Loucy (cell line): ENCODE data around the gene CLDN9.

ENCODE experiments used
- H2AFZ ChIP-seq: fragments of 200-600 bp; sonication (generic); 2 replicates; pipeline ENCODE4 v1.6.0; 2016; ENCODE audit warnings: antibody characterized with exemption, mild to moderate bottlenecking, low read length, moderate library complexity
- H3F3A ChIP-seq: fragments of 200-600 bp; 2 replicates; pipeline ENCODE4 v1.6.0; 2016; ENCODE audit warnings: antibody characterized with exemption, low read depth, mild to moderate bottlenecking
- H3K27me3 ChIP-seq: fragments of 200-600 bp; sonication (generic); 2 replicates; pipeline ENCODE4 v1.6.1; 2014; ENCODE audit warnings: low read length, mild to moderate bottlenecking; ENCODE audit not compliant: insufficient read depth, poor library complexity, severe bottlenecking
- H3K36me3 ChIP-seq: fragments of 200-600 bp; sonication (generic); 2 replicates; pipeline ENCODE4 v1.6.1; 2016; ENCODE audit warnings: low read length; ENCODE audit not compliant: insufficient read depth
- H3K4me1 ChIP-seq: fragments of 200-600 bp; sonication (generic); 2 replicates; pipeline ENCODE4 v1.5.1; 2014; ENCODE audit warnings: low read length, mild to moderate bottlenecking; ENCODE audit not compliant: insufficient read depth, poor library complexity, severe bottlenecking
- H3K4me2 ChIP-seq: fragments of 200-600 bp; sonication (generic); 2 replicates; pipeline ENCODE4 v1.6.0; 2014; ENCODE audit warnings: antibody characterized with exemption, low read length, low read depth, mild to moderate bottlenecking; ENCODE audit not compliant: poor library complexity, severe bottlenecking
- H3K4me3 ChIP-seq: fragments of 200-600 bp; sonication (generic); 2 replicates; pipeline ENCODE4 v1.5.1; 2014; ENCODE audit warnings: low read length, mild to moderate bottlenecking, mixed read lengths; ENCODE audit not compliant: poor library complexity, severe bottlenecking
- H3K79me2 ChIP-seq: fragments of 200-600 bp; sonication (generic); 2 replicates; pipeline ENCODE4 v1.6.1; 2014; ENCODE audit warnings: low read length; ENCODE audit not compliant: insufficient read depth
- H3K9ac ChIP-seq: fragments of 200-600 bp; sonication (generic); 2 replicates; pipeline ENCODE4 v1.6.0; 2014; ENCODE audit warnings: mild to moderate bottlenecking, low read depth, low read length, moderate library complexity; ENCODE audit not compliant: poor library complexity, severe bottlenecking
- H3K9me2 ChIP-seq: fragments of 200-600 bp; sonication (generic); replicated peaks from 2 replicates; pipeline ENCODE4 v1.6.1; 2016; ENCODE audit warnings: low read depth, low read length, mixed read lengths
- H3K9me3 ChIP-seq: fragments of 200-600 bp; sonication (generic); 2 replicates; pipeline ENCODE4 v1.6.1; 2014; ENCODE audit warnings: mild to moderate bottlenecking, antibody characterized with exemption, low read length, low read depth; ENCODE audit not compliant: insufficient read depth
- H4K20me1 ChIP-seq: fragments of 200-600 bp; sonication (generic); 2 replicates; pipeline ENCODE4 v1.6.0; 2014; ENCODE audit warnings: antibody characterized with exemption, low read length, mild to moderate bottlenecking; ENCODE audit not compliant: insufficient read depth, poor library complexity, severe bottlenecking
- CTCF ChIP-seq: fragments of 200-600 bp; sonication (generic); conservative IDR thresholded peaks from 2 replicates; pipeline ENCODE4 v1.5.1; 2014; ENCODE audit warnings: mild to moderate bottlenecking, antibody characterized with exemption, low read length
- EZH2phosphoT487 ChIP-seq: fragments of 200-600 bp; IDR thresholded peaks from 2 replicates; pipeline ENCODE4 v1.6.1; 2018; ENCODE audit warnings: antibody characterized with exemption, mild to moderate bottlenecking, moderate library complexity, borderline replicate concordance

CLDN9 gene

GRCh38 chr16:3049921-3050481, 37.3 kb downstream of the CLDN9 start:
- H3F3A ChIP-seq: no peaks in the 10 kb centered on the region
- H3K4me2 ChIP-seq: no peak overlapping the region
- no peak overlapping the region for H3K4me3 ChIP-seq
- no peaks in the 10 kb centered on the region for H4K20me1 ChIP-seq
- H3K36me3 ChIP-seq: no peaks in the 10 kb centered on the region
- H3K79me2 ChIP-seq: no peaks in the 10 kb centered on the region
- TF ChIP-seq EZH2phosphoT487 (no peak), CTCF (no peak)
- H3K27me3 ChIP-seq: no peaks in the 10 kb centered on the region
- H3K9me2 ChIP-seq: no peaks in the 10 kb centered on the region
- H3K9ac ChIP-seq: no peak overlapping the region
- no peaks in the 10 kb centered on the region for H3K9me3 ChIP-seq
- no peaks in the 10 kb centered on the region for H3K4me1 ChIP-seq
- no peak overlapping the region for H2AFZ ChIP-seq

GRCh38 chr16:3050487-3050886, 37.8 kb downstream of the CLDN9 start:
- Histone ChIP-seq H3K36me3 (no peaks in the 10 kb centered on the region), H3K9me2 (no peaks in the 10 kb centered on the region), H3K9me3 (no peaks in the 10 kb centered on the region), H3K9ac (no peak overlapping the region), H2AFZ (no peak overlapping the region), H3K4me3 (no peak overlapping the region), H3K4me2 (no peak overlapping the region), H3F3A (no peaks in the 10 kb centered on the region), H3K4me1 (no peaks in the 10 kb centered on the region), H4K20me1 (no peaks in the 10 kb centered on the region), H3K79me2 (no peaks in the 10 kb centered on the region), H3K27me3 (no peaks in the 10 kb centered on the region)
- no peak for TF ChIP-seq EZH2phosphoT487
- no peak for TF ChIP-seq CTCF

DNA sequence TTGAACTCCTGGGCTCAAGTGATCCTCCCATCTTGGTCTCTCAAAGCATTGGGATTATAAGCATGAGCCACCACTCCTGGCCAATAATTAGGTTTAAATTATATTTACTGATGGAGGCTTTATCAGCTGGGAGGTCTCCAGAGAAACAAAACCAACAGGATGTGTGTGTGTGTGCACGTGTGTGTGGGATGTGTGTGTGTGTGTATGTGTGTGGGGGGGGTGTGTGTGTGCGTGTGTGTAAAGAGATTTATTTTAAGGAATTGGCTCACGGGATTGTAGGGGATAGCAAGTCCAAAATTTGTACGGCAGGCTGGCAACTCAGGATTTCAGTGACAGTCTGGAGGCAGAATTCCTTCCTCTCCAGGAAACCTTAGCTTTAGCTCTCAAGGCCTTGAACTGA, 38.3 kb downstream of the CLDN9 start:
- H3K9ac ChIP-seq: no peak overlapping the region
- H3K4me2 ChIP-seq: no peak overlapping the region
- no peaks in the 10 kb centered on the region for H3K79me2 ChIP-seq
- H3K27me3 ChIP-seq: no peaks in the 10 kb centered on the region
- H3K4me3 ChIP-seq: no peak overlapping the region
- no peaks in the 10 kb centered on the region for H3K4me1 ChIP-seq
- no peaks in the 10 kb centered on the region for H3K9me3 ChIP-seq
- no peaks in the 10 kb centered on the region for H3K9me2 ChIP-seq
- H4K20me1 ChIP-seq: no peaks in the 10 kb centered on the region
- no peak overlapping the region for H2AFZ ChIP-seq
- no peaks in the 10 kb centered on the region for H3F3A ChIP-seq
- TF ChIP-seq CTCF (no peak), EZH2phosphoT487 (no peak)
- H3K36me3 ChIP-seq: no peaks in the 10 kb centered on the region
